ENCODE measurements around the gene SLC4A5.
A peak's percentile ranks its signal among the peaks of the same experiment; 100 is the strongest.
"Not testable (repeated sequence)": the region's sequence is repeated elsewhere in the genome, so short reads cannot be mapped to it uniquely, and the experiment has no call there.

SLC4A5 gene

DNA sequence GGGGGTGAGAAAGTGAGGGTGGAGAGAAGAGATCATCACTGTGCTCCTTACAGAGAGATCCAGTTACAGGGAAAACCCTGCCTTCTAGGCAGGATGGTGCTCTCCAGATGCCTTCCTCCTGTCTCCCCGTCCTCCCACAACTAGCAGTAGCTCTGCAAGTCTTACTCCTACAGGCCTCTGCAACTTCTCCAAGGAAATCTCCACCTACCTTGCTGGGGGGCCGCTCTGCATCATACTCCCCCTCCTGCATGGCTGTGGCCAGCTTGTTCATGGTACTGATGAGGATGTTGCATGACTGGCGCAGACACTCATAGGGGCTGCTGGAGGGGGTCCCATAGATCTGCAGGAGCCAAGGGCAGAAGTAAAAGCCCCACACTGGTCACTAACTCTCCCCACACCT lies 22.8 kb upstream of the SLC4A5 start:
- no peak for DNase-seq

DNA sequence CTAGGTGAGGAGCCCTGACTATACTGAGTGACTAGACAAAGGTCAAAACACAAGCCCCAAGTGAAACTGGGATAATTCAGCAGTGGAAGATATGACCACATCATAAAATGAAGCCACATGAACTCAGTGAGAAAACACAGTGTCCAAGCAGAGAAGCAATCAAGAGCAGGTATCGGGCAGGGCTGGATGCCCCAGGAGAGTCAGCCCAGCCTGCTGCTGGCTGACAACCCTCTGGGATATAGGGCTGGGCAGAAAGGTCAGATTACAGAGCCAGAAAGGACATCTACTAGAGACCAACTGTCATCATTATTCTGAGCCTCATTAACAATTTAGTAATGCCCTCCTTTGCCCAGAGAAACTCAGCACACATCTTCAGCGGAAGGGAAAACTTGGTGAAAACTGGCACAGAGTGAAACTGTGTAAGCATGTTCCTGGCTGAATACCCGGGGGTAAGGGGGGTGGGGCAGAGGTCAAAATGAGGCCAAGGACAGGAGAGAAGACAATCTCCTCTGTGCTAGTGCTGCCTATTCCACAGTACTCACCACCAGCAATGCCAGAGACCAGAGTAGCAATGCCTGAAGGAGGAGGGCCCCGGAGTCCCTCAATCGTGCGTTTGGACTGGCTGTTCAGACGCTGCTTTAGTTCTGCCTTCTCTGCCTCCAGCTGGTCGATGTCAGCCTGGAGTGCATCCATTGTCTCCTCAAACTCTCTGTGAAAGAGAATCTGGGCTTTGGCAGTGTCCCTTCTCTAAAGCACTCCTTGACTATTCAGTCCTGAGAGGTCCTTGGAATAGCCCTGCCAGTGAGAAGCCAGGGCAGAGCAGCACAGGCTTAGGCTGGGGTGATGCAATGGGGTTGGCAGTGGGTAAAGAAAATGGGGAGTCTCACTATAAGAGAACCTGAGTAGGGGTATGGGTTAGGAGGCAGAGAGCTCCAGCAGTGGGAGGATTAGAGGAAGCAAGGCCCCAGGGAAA lies 21.6 kb upstream of the SLC4A5 start:
- DNase-seq = no peak

DNA sequence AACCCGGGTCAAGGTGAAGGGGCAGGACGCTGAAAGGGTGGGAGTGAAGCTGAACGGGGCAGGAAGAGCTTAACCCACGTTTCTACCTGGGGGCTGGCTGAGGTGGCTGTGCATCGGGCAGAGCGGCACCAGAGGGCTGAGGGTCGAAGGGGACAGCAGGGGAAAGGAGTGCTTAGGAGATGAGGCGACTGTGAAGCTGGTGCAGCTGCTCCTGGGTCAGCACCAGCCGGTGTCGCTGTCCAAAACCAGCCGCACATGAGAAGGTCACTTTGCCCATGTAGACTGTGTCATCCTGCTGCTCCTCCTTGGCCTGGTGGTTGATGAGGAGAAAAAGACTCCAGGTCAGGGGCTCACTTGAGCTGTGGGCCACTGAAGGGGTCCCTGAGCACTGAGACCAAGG lies 18.1 kb upstream of the SLC4A5 start:
- DNase-seq = no peak

DNA sequence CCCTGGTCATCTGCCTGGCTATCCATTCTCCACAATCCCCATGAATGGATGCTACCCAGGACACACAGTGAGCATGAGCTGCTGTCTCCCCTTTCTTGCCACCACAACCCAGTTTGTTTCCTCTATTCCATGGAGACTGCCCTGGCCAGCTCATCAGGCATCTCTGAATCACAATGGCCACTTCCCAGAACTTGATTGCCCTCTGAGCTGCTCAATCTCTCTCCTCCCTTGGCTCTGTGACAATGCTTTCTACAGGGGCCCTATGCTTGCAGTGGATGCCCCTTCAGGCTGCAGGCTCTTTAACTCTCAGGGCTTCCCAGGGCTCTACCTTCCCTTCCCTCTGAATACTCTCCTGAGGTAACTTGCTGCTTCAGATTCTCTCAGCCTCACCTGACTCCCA lies 14.4 kb upstream of the SLC4A5 start:
- DNase-seq = no peak

DNA sequence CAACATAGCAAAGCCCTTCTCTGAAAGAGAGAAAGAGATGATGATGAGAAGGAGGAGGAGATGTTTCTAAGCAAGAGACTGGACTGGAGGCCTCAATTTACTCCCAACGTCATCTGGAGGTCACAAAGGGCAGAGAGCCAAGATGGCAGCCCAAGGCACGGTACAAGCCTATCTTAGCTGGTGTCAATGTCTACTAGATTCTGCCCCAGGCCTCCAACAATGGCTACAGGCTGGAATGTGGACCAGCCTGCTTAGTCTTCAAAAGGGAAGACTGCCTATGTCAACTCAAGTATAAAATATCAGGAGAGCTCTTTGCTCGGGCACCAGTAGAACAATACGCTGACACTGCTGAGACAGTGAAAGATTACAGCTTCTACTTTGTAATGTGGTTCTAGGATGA lies 6.7 kb upstream of the SLC4A5 start:
- no peak for DNase-seq

DNA sequence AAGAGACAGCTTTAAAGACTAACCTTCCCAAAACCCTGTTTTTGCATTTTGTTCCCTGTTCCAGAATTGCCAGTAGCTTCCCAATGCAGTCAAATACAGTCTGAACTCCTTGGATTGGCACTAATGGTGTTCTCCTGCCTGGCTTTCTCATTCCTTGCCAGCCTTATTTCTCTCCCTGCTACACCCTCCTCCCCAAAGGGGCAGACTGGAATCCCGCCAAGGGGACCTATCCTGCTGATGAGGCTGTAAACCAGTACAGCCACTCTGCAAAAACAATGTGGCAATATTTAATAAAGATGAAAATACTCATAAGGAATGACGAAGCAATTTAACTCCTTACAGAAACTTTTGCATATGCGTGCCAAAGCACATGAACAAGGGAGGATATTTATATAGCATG lies 4.5 kb upstream of the SLC4A5 start:
- DNase-seq = no peak

DNA sequence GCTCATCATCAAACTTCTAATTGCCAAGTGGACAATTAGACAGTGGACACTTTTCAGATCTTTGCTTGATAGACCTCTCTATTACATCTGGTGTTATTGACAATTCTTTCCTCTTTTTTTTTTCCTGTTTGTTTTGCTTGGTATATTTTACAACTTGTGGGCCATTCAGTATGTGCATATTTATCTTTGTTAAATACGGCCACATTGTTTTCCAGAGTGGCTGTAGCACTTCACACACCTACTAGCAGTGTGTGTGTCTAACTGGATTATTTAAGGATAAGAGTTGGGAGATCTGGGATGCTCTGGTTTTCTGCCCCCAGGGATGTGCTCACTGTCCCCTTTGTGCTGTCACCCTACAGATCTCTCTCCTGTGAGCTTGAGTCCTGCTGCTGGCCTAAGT lies 4.1 kb upstream of the SLC4A5 start:
- DNase-seq = no peak

DNA sequence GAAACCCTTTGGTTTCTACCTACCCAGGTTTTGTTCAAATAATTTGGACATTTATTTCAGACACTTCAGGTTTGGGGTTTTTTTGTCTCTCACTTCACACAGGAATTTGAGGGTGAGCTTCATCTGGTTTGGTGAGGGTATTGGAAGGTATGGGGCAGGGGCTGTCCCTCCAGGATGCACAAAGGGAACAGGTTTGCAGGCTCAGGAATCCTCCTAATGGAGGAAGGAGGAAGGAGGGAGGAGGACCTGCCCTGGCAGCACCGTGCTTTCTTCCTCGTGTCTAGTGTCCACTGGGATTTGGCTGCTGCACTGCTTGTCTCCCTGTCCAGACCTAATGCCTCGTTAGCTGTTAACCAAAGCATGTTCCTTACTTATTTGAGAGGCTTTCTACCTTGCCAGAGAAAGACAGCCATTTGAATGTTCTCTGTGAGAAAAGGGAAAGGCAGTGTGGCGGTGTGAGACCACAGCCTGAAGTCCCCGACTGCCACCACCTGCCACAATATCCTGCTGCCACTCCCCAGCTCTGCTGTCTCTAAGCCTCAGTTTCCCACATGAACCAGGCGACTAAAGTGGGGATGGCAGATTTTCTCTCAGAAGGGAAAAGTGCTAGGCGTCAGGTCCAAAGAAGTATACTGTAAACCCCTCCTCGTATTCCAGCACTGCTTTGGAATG lies 2.2 kb upstream of the SLC4A5 start:
- no peak for DNase-seq

DNA sequence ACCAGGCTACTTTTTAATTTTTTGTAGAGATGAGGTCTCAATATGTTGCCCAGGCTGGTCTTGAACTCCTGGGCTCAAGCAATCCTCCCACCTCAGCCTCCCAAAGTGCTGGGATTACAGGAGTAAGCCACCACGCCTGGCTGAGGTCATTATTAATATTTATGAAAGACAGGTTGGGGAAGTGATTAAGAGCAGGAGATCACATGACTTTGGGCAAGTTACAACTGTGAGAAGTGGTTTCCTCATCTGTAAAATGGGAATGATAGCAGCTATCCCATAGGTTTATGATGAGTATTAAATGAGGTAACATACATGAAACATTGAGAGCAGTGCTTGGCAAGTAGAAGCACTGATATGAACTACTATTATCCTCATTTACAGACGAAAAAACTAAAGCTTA lies 7.0 kb downstream of the SLC4A5 start:
- DNase-seq = not testable (repeated sequence)

DNA sequence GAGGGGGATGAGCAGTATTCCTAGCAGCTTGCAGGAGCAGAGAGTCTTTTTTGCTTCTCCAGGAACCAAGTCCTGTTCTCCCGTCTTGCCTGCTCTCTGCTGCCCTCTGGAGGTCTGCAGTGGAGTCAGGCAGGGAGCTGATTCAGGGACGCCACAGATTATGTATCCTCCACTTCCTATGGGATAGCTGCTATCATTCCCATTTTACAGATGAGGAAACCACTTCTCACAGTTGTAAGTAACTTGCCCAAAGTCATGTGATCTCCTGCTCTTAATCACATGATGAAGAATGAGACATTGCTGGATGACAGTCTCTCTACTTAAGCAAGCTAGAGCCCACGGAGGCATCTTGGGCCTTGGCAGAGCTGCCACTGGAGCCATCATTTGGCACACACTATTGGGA lies 8.3 kb downstream of the SLC4A5 start:
- DNase-seq = peak; percentile 77

DNA sequence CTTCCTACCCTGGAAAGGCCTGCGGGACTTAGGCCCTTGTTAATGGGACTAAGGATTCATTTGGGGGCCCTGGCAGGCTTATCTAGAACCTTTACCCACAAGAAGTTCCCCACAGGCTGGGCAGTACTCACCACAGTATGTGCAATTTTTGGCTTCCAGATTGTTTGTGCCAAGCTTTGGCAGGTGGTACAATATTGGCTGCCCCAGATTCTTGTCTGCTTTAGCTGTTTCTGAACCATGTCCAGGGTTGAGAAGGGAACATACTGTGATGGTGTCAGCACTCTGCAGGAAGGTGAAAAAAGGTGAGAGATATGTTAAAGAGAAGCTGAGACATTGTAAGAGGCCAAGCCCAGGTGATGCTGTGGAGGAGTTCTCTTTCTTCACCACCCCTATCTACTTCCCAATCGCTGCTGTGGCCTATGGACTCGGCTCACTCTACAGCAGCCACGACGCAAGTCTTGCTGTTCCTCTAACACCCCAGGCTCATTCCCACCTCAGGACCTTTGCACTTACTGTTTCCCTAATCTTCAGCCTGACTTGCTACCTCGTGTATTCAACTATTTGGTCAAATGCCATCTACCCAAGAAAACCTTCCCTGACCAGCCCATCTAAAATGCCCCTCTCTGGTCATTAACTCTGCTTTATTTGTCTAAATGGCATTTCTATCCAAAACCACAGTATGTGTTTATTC lies 9.2 kb downstream of the SLC4A5 start:
- DNase-seq = no peak

DNA sequence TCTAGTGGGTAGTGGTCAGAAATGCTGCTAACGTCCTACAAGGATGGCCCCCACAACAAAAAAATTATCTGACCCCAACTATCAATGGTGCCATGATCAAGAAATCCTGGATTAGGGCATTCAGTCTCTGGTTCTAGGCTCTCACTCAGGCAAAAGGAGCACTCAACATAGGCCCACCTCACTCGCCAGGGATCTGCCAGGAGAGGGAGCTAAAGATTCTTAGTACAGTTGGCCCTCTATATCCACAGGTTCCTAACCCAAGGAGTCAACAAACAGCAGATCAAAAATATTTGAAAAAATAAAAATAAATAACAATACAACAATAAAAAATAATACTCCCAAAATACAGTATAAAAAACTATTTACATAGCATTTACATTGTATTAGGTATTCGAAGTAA lies 10.0 kb downstream of the SLC4A5 start:
- DNase-seq = no peak

DNA sequence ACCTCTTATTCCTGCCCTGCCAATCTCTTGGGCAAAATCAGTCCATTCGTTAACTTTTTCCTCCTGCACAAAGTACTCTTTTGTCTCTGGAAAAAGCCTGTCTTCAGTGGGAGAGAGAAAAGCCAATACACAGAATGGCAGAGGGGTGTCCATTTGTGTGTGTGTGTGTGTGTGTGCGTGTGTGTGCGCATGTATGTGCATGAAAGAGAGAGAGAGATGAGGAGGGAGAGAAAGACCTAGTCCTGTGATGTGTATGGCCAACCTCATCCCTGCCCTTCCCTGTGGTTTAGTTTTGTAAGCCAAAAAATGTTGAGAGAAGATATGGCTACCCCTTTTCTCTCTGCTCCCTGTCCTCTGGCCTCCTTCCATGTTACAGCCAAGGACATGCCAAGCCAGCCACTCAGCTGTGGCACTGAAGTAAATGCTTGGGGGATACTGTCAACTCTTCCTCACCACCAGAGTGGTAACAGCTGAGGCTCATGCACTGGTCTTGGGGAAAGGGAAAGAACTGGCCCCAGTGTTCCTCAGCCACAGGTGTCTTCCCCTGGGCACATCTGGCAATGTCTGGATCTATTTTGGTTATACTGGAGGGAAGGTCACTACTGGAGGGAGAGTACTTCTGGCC lies 10.6 kb downstream of the SLC4A5 start:
- no peak for DNase-seq

DNA sequence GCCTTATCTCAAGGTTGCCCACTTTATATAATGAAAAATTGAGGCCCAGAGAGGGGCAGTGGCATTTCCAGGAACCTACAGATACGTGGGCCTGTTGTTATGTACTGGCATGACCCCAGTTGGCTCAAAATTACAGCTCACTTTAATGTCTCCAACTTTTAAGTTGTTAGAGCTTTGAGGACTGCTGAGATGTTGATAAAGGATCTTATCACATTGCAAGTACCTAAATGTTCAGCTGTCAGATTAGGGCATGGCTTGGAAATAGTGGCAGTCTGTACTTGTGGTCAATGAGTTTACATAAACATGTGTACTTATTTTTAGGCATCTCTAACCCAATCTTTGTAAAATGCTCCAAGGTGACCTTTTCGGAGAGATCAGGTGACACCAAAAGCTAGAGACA lies 14.6 kb downstream of the SLC4A5 start:
- DNase-seq = no peak

DNA sequence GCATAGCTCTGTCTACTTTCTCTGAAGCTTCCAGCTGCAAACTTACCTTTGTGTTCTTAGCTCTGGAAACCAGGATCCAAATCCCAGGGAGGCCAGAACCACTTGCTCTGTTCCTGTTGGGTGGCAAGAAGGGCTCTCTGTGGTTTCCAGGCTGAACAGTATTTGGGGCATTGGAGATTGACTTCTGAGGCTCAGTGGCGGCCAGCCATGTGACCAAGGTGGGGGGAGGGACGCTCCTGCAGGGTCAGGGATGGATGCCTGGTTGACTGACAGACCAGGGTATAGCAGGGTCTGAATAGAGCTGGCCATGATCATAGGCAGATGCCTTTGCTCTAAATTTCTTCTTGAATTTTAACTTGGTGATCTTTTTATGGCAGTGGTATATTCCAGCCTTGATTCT lies 15.1 kb downstream of the SLC4A5 start:
- no peak for DNase-seq

DNA sequence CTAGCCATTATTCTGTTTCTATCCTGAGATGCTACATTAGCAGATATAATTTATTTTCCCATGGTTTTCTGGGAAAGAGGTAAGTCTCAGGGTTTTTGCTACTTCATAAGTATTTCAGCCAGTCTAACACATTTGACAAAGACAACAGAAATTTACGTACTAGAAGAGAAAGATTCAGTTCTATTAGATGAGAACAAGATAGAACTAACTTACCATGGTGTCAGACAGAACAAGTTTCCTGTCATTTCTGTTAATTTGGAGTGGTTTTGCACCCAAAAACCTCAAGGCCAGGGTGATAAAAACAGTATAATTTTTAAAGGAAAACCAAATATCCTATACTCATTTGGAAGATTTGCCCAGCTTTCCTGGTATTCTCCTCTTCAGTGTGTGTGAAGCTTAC lies 15.6 kb downstream of the SLC4A5 start:
- DNase-seq = no peak

DNA sequence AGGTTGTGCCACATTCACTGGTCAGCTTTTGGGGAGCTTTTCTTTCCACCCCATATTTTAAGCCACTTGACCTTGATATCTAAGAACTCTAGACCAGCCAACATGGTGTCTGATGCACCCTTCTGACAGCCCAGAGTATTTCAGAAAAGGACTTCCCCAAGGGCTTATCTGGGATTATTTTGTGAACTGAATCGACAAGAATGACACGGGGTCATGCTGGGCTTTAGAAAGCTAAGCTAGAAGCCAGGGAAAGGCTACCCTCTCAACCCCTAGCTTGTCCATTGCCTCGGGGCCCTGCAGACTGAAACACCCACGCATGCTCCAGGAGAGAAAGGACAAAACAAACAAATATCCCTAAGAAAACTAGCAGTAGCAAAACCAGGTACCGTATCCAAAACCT lies 16.0 kb downstream of the SLC4A5 start:
- no peak for DNase-seq

DNA sequence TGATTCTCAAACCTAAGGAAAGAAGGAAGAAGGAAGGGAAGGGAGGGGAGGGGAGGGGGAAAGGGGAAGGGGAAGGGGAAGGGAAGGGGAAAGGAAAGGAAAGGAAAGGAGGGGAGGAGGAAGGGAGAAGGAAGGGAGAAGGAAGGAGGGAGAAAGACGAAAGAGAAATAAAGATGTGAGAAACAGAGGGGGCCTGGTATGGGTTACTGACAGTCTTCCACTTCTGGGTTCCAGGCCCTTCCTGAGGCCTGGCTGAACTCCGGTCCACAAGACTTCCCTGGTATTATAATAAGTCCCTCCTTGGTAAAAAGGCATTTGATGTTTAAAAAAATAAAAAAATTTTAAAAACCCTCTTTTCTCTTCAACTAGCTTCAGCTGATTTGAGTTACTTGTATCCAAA lies 17.4 kb downstream of the SLC4A5 start:
- DNase-seq = no peak

DNA sequence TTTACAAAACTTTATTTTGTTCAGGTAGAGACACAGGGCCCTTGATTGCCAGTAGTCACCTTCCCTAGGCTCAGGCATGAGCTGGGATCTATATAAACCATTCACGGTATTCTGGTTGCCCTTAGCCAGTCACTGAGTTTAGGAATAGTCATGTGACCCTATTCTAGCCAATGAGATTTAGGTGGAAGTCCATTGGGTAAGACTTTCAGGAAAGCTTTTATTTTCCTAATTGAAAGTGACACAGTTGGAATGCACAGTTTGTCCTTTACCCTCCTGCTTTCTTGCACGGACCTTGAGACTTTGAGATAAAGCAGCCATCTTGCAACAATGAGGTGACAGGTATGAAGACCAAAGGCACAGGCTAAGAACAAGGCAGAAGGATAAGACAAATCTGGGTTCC lies 21.5 kb downstream of the SLC4A5 start:
- DNase-seq = no peak

DNA sequence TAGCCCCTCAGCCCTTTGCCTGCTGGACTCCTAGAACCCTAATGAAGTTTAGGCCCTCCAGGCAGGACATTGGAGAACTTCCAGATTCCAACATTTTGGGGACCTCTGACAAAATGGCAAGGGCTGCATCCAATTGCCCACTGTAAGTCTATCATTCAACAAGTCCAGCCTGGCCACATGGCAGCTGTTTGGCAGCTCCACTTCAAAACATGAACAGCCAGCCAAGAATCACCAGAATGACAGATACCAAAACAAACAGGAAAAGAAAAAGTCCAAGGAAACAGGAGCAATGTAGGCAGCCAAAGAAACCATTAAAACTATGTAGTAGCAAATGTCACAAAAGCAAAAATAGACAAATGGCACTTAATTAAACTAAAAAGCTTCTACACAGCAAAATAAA lies 25.5 kb downstream of the SLC4A5 start:
- no peak for DNase-seq

DNA sequence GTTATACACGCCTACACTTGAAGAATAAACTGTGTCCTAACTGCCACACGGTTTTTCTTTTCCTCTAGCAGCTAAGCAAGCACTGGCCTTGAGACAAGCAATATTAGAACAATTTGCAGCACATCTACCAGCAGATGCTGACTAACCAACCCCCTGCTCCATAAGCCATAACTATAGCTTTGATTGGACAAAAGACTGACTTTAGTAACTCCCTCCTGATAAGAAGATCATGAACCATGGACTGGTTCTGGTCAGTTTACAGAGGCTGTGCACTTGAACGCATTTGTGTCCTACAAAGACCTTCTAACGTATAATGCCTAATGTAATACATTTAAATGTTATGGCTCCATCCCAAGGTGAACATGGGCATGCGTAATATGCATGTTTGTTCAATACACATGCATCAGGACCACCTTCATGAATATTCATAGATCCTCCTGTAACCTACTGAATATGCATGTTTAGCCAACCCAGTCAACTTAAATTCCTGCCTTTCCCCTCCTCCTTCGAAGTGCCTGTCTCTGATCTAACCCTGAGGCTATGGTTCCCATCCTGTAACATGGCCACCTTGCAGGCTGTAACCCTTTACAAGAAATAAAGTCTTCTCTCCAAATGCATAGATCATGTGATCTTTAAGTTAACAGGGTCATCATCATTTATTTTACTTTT lies 26.5 kb downstream of the SLC4A5 start:
- no peak for DNase-seq

DNA sequence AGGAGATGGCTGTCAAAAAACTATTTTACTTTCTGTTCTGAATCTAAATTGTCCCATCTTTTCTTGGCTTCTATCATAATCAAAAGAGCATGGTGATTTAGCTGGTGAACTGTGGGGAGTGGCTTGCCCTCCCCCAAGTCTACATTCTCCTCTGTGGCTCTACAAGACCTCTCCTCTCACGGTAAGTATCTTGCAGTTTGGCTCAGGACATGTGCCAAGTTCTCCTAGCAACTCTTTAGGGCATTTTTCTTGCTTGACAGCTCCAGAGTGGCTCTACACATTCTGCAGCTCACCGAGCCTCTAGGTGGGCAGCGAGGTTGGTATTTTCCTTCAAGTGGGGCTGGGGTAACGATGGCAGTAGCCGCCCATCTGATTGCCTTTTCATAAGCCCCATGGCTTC lies 29.1 kb downstream of the SLC4A5 start:
- DNase-seq = no peak

DNA sequence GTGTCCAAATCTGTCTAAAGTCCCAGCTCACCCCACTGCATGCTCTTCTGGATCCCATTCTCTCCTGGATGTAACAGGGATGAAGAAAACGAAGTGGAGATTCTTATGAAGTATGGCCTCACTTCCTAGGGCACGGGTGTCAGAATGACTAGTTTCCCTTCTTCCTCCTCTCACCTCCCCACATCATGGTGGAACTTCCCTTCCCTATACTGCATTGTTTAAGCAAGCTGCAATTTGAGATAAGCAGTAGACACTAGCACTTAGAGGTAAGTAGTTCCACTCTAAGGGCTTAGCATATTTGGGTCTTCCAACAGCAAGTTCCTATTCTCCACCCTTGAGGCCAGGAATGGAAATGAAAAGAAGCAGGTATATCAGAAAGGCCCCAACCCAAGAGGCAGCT lies 29.7 kb downstream of the SLC4A5 start:
- DNase-seq = no peak
